Endothelial cell of umbilical vein (primary cell): ENCODE results near the gene CDCP1. TPM values are rescaled to one million over a fixed set of nuclear protein-coding genes. Genes with fewer than 3 reads are reported as not detected.
A peak's percentile ranks its signal among the peaks of the same experiment; 100 is the strongest.

ENCODE experiments used
- BruUV-seq: library from RNA; stranded (reverse); fragments of 400-500 nt; replicated peaks from 2 replicates; lab custom pipeline; 2021; lab: Mats Ljungman, UMichigan
- CTCF ChIA-PET: fragments of 300-600, 350-600 bp; sonication (Branson Sonifier 250); formaldehyde crosslinking; loops from one replicate; lab custom pipeline; 2021; ENCODE audit warnings: antibody characterized with exemption, inconsistent platforms; lab: Charles Lee
- POLR2A ChIA-PET: fragments of 300-600, 350-600 bp; sonication (Branson Sonifier 250); formaldehyde crosslinking; loops from one replicate; lab custom pipeline; 2021; ENCODE audit warnings: antibody characterized with exemption, inconsistent platforms; lab: Charles Lee
- DNase-seq: peaks from one replicate; pipeline ENCODE4 v3.0.0-alpha.2; 2011; ENCODE audit warnings: low read depth, low spot score
- FAIRE-seq: peaks from 2 replicates; lab custom pipeline; 2011; peaks lifted over from hg19 to GRCh38; lab: Jason Lieb, UNC
- H2AFZ ChIP-seq: 2 replicates; pipeline ENCODE4 v1.6.0; 2012; ENCODE audit warnings: low read depth, low read length, control low read depth, inconsistent platforms
- H3K27ac ChIP-seq: 2 replicates; pipeline ENCODE4 v1.5.1; 2011; ENCODE audit warnings: low read depth, mild to moderate bottlenecking, control low read depth, low read length, moderate library complexity; ENCODE audit not compliant: insufficient read depth
- H3K27me3 ChIP-seq, 2 experiments: 2 replicates each; pipeline versions ENCODE4 v1.6.0 to v1.6.1; 2011; ENCODE audit warnings: low read length in 2 of 2, mixed read lengths in 1 of 2; ENCODE audit not compliant: control insufficient read depth in 2 of 2, insufficient read depth in 2 of 2
- H3K36me3 ChIP-seq, 2 experiments: 2 replicates in 1 of 2; 3 replicates in 1 of 2; pipeline ENCODE4 v1.5.1; 2011; ENCODE audit warnings: low read length in 2 of 2, mild to moderate bottlenecking in 1 of 2, moderate library complexity in 1 of 2; ENCODE audit not compliant: control insufficient read depth in 2 of 2, insufficient read depth in 2 of 2; ENCODE audit errors: extremely low read depth in 1 of 2
- H3K4me1 ChIP-seq: 3 replicates; pipeline ENCODE4 v1.5.1; 2011; ENCODE audit warnings: mild to moderate bottlenecking, low read length; ENCODE audit not compliant: control insufficient read depth, insufficient read depth; ENCODE audit errors: extremely low read depth
- H3K4me2 ChIP-seq: 2 replicates; pipeline ENCODE4 v1.6.1; 2011; ENCODE audit warnings: low read length, control low read depth, mixed read lengths; ENCODE audit not compliant: insufficient read depth
- H3K4me3 ChIP-seq, 3 experiments: fragments of 200-600 bp in 1 of 3; sonication (generic), shearing (Covaris generic) in 1 of 3; replicated peaks in 1 of 3; 2 replicates each; pipeline ENCODE4 v1.5.1; 2011 to 2016; ENCODE audit warnings: control low read depth in 3 of 3, low read length in 3 of 3, mild to moderate bottlenecking in 2 of 3, inconsistent platforms in 1 of 3, low read depth in 1 of 3, moderate library complexity in 1 of 3; ENCODE audit not compliant: insufficient read depth in 1 of 3
- H3K79me2 ChIP-seq: 2 replicates; pipeline ENCODE4 v1.6.0; 2012; ENCODE audit warnings: low read length, inconsistent platforms; ENCODE audit not compliant: control insufficient read depth, insufficient read depth
- H3K9ac ChIP-seq: replicated peaks from 2 replicates; pipeline ENCODE3; 2011; ENCODE audit warnings: low read length, control low read depth; ENCODE audit not compliant: insufficient read depth; ENCODE audit errors: extremely low read depth
- H3K9me1 ChIP-seq: replicated peaks from 3 replicates; pipeline ENCODE4 v1.6.0; 2011; ENCODE audit warnings: mild to moderate bottlenecking, low read length; ENCODE audit not compliant: control insufficient read depth, insufficient read depth; ENCODE audit errors: extremely low read depth
- H3K9me3 ChIP-seq: replicated peaks from 2 replicates; pipeline ENCODE4 v1.5.1; 2012; ENCODE audit warnings: low read length, inconsistent platforms; ENCODE audit not compliant: control insufficient read depth, insufficient read depth
- H4K20me1 ChIP-seq: replicated peaks from 2 replicates; pipeline ENCODE3; 2011; ENCODE audit warnings: mild to moderate bottlenecking, low read length; ENCODE audit not compliant: control insufficient read depth, insufficient read depth; ENCODE audit errors: extremely low read depth
- CTCF ChIP-seq, 2 donors: IDR thresholded peaks; 1 replicate in 1 of 2; 2 replicates in 1 of 2; pipeline ENCODE4 v1.5.1; 2011; ENCODE audit warnings: low read length in 2 of 2, mild to moderate bottlenecking in 2 of 2, moderate library complexity in 2 of 2, control low read depth in 1 of 2, inconsistent platforms in 1 of 2, low read depth in 1 of 2; ENCODE audit not compliant: insufficient read depth in 1 of 2; ENCODE audit errors: extremely low read depth in 1 of 2
- EZH2 ChIP-seq: IDR thresholded peaks from 2 replicates; pipeline ENCODE4 v1.6.1; 2012; ENCODE audit warnings: borderline replicate concordance, low read depth, mild to moderate bottlenecking, moderate library complexity, low read length, inconsistent platforms; ENCODE audit not compliant: severe bottlenecking
- FOS ChIP-seq: IDR thresholded peaks from 2 replicates; pipeline ENCODE4 v1.6.1; 2011; ENCODE audit warnings: mild to moderate bottlenecking, low read length, moderate library complexity, borderline replicate concordance; ENCODE audit not compliant: insufficient read depth
- GATA2 ChIP-seq: IDR thresholded peaks from 2 replicates; pipeline ENCODE4 v1.7.0; 2011; ENCODE audit warnings: low read depth, mild to moderate bottlenecking, moderate library complexity, mixed read lengths, low read length; ENCODE audit not compliant: insufficient read length, insufficient read depth
- JUN ChIP-seq: IDR thresholded peaks from 2 replicates; pipeline ENCODE4 v1.6.1; 2011; ENCODE audit warnings: borderline replicate concordance, low read depth; ENCODE audit not compliant: insufficient read length, insufficient read depth
- MAX ChIP-seq: IDR thresholded peaks from 2 replicates; pipeline ENCODE4 v1.6.1; 2011; ENCODE audit not compliant: insufficient read depth, insufficient read length
- MYC ChIP-seq: IDR thresholded peaks from one replicate; pipeline ENCODE4 v1.6.1; 2011; ENCODE audit warnings: mild to moderate bottlenecking, low read depth, low read length
- POLR2A ChIP-seq: IDR thresholded peaks from 2 replicates; pipeline ENCODE4 v1.6.1; 2012; ENCODE audit warnings: low read depth, mild to moderate bottlenecking, control low read depth, low read length
- POLR2AphosphoS5 ChIP-seq: IDR thresholded peaks from 2 replicates; pipeline ENCODE4 v1.6.1; 2012; ENCODE audit warnings: low read depth, mild to moderate bottlenecking, control low read depth, low read length, moderate library complexity; ENCODE audit not compliant: insufficient read depth
- dilution Hi-C: fragments of 300-500 bp; cut with MboI; formaldehyde crosslinking; loops from one replicate; pipeline ENCODE4 v1.15.0; 2019; ENCODE audit warnings: low sequenced_read_pairs; ENCODE audit not compliant: extremely low pct_ligation_motif_present
- intact Hi-C: fragments of 100-400 bp; cut with micrococcal nuclease; formaldehyde crosslinking; loops from one replicate; pipeline ENCODE4 v1.10.0; 2022
- polyA plus RNA-seq, 4 experiments: library from polyadenylated mRNA; depleted of rRNA in 3 of 4; stranded (reverse) in 3 of 4; unstranded in 1 of 4; fragments of >200 nt; gene quantifications; 2 replicates each; pipeline versions ENCODE4 v1.2.1 to v1.2.3, GENCODE V29; 2011 to 2012; ENCODE audit warnings: missing spikeins in 1 of 4
- total RNA-seq: library from RNA; stranded (reverse); gene quantifications from 2 replicates; pipeline ENCODE4 v1.2.3, GENCODE V29; 2021

The CDCP1 gene
- total and polyA plus RNA-seq, 2 donors (not counting 3 experiments of a cell fraction or from before 2014, with no cell fraction given): 0.01 to 0.22 TPM

- dilution Hi-C loops (loop anchor here (25.0 kb wide), 1 partner anchor 474 kb away; no protein-coding TSS in a partner anchor), intact Hi-C loops (loop anchor here (1.0 to 2.0 kb wide), 7 partner anchors 26 to 618 kb away; no protein-coding TSS in a partner anchor)
- no peak overlapping the region for H3K4me3 ChIP-seq
- ChIA-PET CTCF (interaction anchor here (0.6 to 11.6 kb wide), 21 partner anchors 9 to 892 kb away, joined by 3 to 467 read pairs (median 4); partner anchors contain the start of gene TMEM158), POLR2A (no interaction called here)
- H3K4me2 ChIP-seq: no peak overlapping the region
- no peaks in the 10 kb centered on the region for H3K79me2 ChIP-seq
- no peaks in the 10 kb centered on the region for H3K4me1 ChIP-seq
- no peaks in the 10 kb centered on the region for H3K27me3 ChIP-seq
- H3K9me3 ChIP-seq: no peaks in the 10 kb centered on the region
- BruUV-seq: no TSS peak
- no peak for TF ChIP-seq FOS
- peak; percentile 94 to 95 for TF ChIP-seq CTCF (IDR thresholded peaks at IDR 0.05; ENCODE audit: extremely low read depth in 1 of 2, insufficient read depth in 1 of 2, low read depth in 1 of 2, low read length in 2 of 2)
- TF ChIP-seq POLR2A: no peak
- TF ChIP-seq GATA2: no peak
- TF ChIP-seq JUN: no peak
- TF ChIP-seq MYC: peak; percentile 76
- peak; percentile 60 for TF ChIP-seq MAX
- no peak for TF ChIP-seq POLR2AphosphoS5
- peak; percentile 43 for TF ChIP-seq EZH2
- H3K36me3 ChIP-seq: no peaks in the 10 kb centered on the region
- H3K9me1 ChIP-seq: no peaks in the 10 kb centered on the region
- FAIRE-seq (peak; percentile 98), DNase-seq (peak; percentile 95)
- H3K27ac ChIP-seq: no peak overlapping the region
- H2AFZ ChIP-seq: no peak overlapping the region
- no peak overlapping the region for H3K9ac ChIP-seq
- no peaks in the 10 kb centered on the region for H4K20me1 ChIP-seq
Observed at GRCh38 chr3:45037720-45038455, 108.3 kb downstream of the CDCP1 start.
